H1 (cell line): Measurements from ENCODE around the gene MAP2K5. TPM values are rescaled to one million over a fixed set of nuclear protein-coding genes. Genes with fewer than 3 reads are reported as not detected.

Experiments
- ATF2 ChIP-seq: IDR thresholded peaks from 2 replicates; pipeline ENCODE4 v1.6.1; 2012; ENCODE audit warnings: low read length, inconsistent platforms
- CHD2 ChIP-seq: IDR thresholded peaks from 2 replicates; pipeline ENCODE4 v1.6.1; 2012; ENCODE audit warnings: low read length, improper control_type of control experiment
- CTBP2 ChIP-seq: IDR thresholded peaks from 2 replicates; pipeline ENCODE4 v1.7.0; 2011; ENCODE audit warnings: borderline replicate concordance, mild to moderate bottlenecking, moderate library complexity, mixed read lengths, low read length; ENCODE audit not compliant: insufficient read depth, insufficient read length
- EGR1 ChIP-seq: IDR thresholded peaks from 2 replicates; pipeline ENCODE4 v1.6.1; 2011; ENCODE audit warnings: low read depth, low read length, borderline replicate concordance
- GTF2F1 ChIP-seq: IDR thresholded peaks from 2 replicates; pipeline ENCODE4 v1.6.1; 2012; ENCODE audit warnings: low read depth, low read length, improper control_type of control experiment, borderline replicate concordance
- HDAC6 ChIP-seq: IDR thresholded peaks from one replicate; pipeline ENCODE4 v1.7.1; 2012; ENCODE audit warnings: low read depth, mild to moderate bottlenecking, inconsistent platforms, low read length, moderate library complexity
- JUND ChIP-seq: IDR thresholded peaks from 2 replicates; pipeline ENCODE4 v1.6.1; 2011; ENCODE audit warnings: mild to moderate bottlenecking, improper control_type of control experiment, low read length
- KDM1A ChIP-seq: fragments of 200-600, 300-600 bp; sonication (generic); IDR thresholded peaks from 2 replicates; pipeline ENCODE4 v1.7.1; 2016; ENCODE audit warnings: mild to moderate bottlenecking, low read length, borderline replicate concordance
- KDM4A ChIP-seq: IDR thresholded peaks from one replicate; pipeline ENCODE4 v1.7.1; 2012; ENCODE audit warnings: low read depth, mild to moderate bottlenecking, moderate library complexity, low read length, inconsistent platforms; ENCODE audit not compliant: severe bottlenecking
- RAD21 ChIP-seq, 2 experiments: IDR thresholded peaks in 1 of 2; conservative IDR thresholded peaks in 1 of 2; 2 replicates each; pipeline ENCODE4 v1.6.1; 2011; ENCODE audit warnings: low read depth in 2 of 2, low read length in 2 of 2, improper control_type of control experiment in 1 of 2, inconsistent platforms in 1 of 2, mild to moderate bottlenecking in 1 of 2, moderate library complexity in 1 of 2
- RBBP5 ChIP-seq: IDR thresholded peaks from 2 replicates; pipeline ENCODE4 v1.7.1; 2012; ENCODE audit warnings: low read depth, mild to moderate bottlenecking, inconsistent platforms, low read length, moderate library complexity, borderline replicate concordance
- RFX5 ChIP-seq: IDR thresholded peaks from 2 replicates; pipeline ENCODE4 v1.6.1; 2011; ENCODE audit warnings: low read depth, low read length, improper control_type of control experiment, borderline replicate concordance
- SP2 ChIP-seq: IDR thresholded peaks from 2 replicates; pipeline ENCODE4 v1.6.1; 2012; ENCODE audit warnings: mild to moderate bottlenecking, low read length, inconsistent platforms
- SRF ChIP-seq: IDR thresholded peaks from 2 replicates; pipeline ENCODE4 v1.6.1; 2011; ENCODE audit warnings: mild to moderate bottlenecking, low read depth, low read length, moderate library complexity
- SUZ12 ChIP-seq: fragments of 200-600 bp; sonication (generic); IDR thresholded peaks from 2 replicates; pipeline ENCODE4 v1.6.1; 2012; ENCODE audit warnings: mild to moderate bottlenecking, inconsistent platforms, low read length, moderate library complexity, mixed read lengths
- TAF7 ChIP-seq: optimal IDR thresholded peaks from 2 replicates; pipeline ENCODE3; 2011; ENCODE audit warnings: low read depth, mild to moderate bottlenecking, inconsistent platforms, low read length, moderate library complexity, borderline replicate concordance
- TEAD4 ChIP-seq: IDR thresholded peaks from 2 replicates; pipeline ENCODE4 v1.6.1; 2012; ENCODE audit warnings: low read depth, low read length, inconsistent platforms, mixed read lengths
- USF2 ChIP-seq: IDR thresholded peaks from 2 replicates; pipeline ENCODE4 v1.6.1; 2011; ENCODE audit warnings: low read length, improper control_type of control experiment
- polyA plus RNA-seq, 7 experiments: library from polyadenylated mRNA; depleted of rRNA in 3 of 7; stranded (reverse) in 5 of 7; unstranded in 2 of 7; fragments of >200 nt in 5 of 7; fragments of 200-250 nt in 2 of 7; gene quantifications; 1 replicate in 5 of 7; 2 replicates in 1 of 7; 4 replicates in 1 of 7; pipeline versions ENCODE4 v1.2.1 to v1.2.3, GENCODE V29; 2011 to 2013; ENCODE audit warnings: missing spikeins in 2 of 7, mixed read lengths in 2 of 7
- total RNA-seq: library from RNA; stranded (reverse); fragmentation: NEBNext Ultra II Directional; extraction: Animal tissue kit (Norgen Biotek cat#: 25700); gene quantifications from 2 replicates; pipeline ENCODE4 v1.2.1, GENCODE V29; 2021
- TF ChIP-seq, protein P1 (sequence below), 3 experiments: IDR thresholded peaks; 1 replicate in 2 of 3; 2 replicates in 1 of 3; pipeline versions ENCODE4 v1.5.1 to v1.6.1; 2011; ENCODE audit warnings: low read length in 3 of 3, mild to moderate bottlenecking in 3 of 3, inconsistent platforms in 2 of 3, low read depth in 1 of 3, moderate library complexity in 1 of 3; ENCODE audit not compliant: insufficient read depth in 1 of 3; ENCODE audit errors: control extremely low read depth in 1 of 3

Gene MAP2K5
- total and polyA plus RNA-seq, 2 of the 8 experiments (the other 6 are each of a cell fraction or from before 2014, with no cell fraction given), result 4.4 to 15.8 TPM

DNA sequence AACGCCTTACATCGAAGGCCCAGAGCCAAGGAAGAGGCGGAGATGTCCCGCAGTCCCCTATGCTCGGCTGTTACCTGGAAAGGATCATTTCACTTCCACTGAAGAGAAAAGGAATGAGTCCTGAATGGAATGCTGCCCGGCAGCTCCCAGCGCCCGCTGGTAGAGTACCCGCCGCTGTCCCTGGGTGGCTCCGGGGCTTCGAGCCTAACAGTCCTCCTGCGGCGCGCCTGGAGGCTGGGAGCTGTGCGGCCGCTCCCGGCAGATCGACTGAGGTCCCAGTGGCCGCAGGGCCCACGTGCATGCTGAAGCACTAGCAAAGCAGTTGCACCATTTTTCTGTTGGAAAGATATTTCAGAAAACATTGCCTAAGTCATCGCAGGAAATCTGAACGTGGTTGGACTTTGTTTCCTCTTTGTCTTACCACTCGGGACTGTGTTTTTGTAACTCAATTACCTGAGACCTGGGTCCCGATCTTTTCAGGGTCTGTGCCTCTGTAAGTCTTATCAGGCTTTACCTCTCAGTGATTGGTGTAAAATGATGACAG is 296.4 kb downstream of the MAP2K5 start (continued):
- TF ChIP-seq SUZ12 (peak; percentile 60; the same call in 1 of the 2 replicates), RFX5 (no peak), HDAC6 (no peak), ATF2 (no peak), EGR1 (no peak), SRF (no peak), RAD21 (IDR thresholded peaks at IDR 0.05 in 1 of 2, conservative IDR thresholded peaks at IDR 0.05 in 1 of 2; ENCODE audit: low read depth in 2 of 2, low read length in 2 of 2) (peak in 1 of 2 experiments; percentile 28; a peak in 1 of 4 replicates), USF2 (no peak), CHD2 (no peak), RBBP5 (no peak), KDM4A (peak; percentile 65), JUND (no peak), TAF7 (no peak), CTBP2 (peak; percentile 32), TEAD4 (peak; percentile 56; the same call in 1 of the 2 replicates), GTF2F1 (no peak), KDM1A (no peak), SP2 (no peak)
- TF ChIP-seq, protein P1, sequence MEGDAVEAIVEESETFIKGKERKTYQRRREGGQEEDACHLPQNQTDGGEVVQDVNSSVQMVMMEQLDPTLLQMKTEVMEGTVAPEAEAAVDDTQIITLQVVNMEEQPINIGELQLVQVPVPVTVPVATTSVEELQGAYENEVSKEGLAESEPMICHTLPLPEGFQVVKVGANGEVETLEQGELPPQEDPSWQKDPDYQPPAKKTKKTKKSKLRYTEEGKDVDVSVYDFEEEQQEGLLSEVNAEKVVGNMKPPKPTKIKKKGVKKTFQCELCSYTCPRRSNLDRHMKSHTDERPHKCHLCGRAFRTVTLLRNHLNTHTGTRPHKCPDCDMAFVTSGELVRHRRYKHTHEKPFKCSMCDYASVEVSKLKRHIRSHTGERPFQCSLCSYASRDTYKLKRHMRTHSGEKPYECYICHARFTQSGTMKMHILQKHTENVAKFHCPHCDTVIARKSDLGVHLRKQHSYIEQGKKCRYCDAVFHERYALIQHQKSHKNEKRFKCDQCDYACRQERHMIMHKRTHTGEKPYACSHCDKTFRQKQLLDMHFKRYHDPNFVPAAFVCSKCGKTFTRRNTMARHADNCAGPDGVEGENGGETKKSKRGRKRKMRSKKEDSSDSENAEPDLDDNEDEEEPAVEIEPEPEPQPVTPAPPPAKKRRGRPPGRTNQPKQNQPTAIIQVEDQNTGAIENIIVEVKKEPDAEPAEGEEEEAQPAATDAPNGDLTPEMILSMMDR (IDR thresholded peaks at IDR 0.05; ENCODE audit: control extremely low read depth in 1 of 3, insufficient read depth in 1 of 3, low read depth in 1 of 3, low read length in 3 of 3), result no peak
